Suprapubic skin (tissue), 3 donors: ENCODE data around the gene FARS2.

ENCODE experiments used
- POLR2A ChIP-seq, 2 donors: fragments of 450-650 bp; IDR thresholded peaks; one replicate each; pipeline ENCODE4 v1.6.1; 2017; ENCODE audit warnings: antibody characterized with exemption in 2 of 2, mild to moderate bottlenecking in 2 of 2, moderate library complexity in 2 of 2
- TF ChIP-seq, protein P1 (sequence below), 2 donors: fragments of 200-600 bp in 1 of 2; fragments of 450-650 bp in 1 of 2; sonication (generic) in 1 of 2; IDR thresholded peaks; one replicate each; pipeline ENCODE4 v1.5.1; 2016 to 2019; ENCODE audit warnings: antibody characterized with exemption in 2 of 2, mild to moderate bottlenecking in 1 of 2, moderate library complexity in 1 of 2

DNA sequence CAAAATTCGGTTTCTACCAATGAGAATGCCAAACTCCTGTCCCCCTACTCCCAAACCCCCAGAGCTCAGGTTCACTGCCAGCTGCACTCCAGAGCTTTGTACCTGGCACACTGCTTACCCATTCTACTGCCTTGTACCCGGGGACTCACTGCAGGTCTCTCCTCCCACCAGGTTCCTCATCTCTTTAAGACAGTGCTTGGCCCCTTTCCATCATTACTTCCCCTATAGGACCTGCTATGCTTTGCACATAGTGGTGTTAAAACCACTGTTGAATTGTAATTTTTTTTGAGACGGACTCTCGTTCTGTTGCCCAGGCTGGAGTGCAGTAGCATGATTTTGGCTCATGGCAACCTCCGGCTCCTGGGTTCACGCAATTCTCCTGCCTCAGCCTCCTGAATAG lies 26.4 kb upstream of the FARS2 start:
- TF ChIP-seq, protein P1, sequence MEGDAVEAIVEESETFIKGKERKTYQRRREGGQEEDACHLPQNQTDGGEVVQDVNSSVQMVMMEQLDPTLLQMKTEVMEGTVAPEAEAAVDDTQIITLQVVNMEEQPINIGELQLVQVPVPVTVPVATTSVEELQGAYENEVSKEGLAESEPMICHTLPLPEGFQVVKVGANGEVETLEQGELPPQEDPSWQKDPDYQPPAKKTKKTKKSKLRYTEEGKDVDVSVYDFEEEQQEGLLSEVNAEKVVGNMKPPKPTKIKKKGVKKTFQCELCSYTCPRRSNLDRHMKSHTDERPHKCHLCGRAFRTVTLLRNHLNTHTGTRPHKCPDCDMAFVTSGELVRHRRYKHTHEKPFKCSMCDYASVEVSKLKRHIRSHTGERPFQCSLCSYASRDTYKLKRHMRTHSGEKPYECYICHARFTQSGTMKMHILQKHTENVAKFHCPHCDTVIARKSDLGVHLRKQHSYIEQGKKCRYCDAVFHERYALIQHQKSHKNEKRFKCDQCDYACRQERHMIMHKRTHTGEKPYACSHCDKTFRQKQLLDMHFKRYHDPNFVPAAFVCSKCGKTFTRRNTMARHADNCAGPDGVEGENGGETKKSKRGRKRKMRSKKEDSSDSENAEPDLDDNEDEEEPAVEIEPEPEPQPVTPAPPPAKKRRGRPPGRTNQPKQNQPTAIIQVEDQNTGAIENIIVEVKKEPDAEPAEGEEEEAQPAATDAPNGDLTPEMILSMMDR (IDR thresholded peaks at IDR 0.05), result no peak
- no peak for TF ChIP-seq POLR2A (IDR thresholded peaks at IDR 0.05)
